ENCODE measurements around the gene CACNA1B. TPM values are rescaled to one million over a fixed set of nuclear protein-coding genes. Genes with fewer than 3 reads are reported as not detected.

The CACNA1B gene
- total RNA-seq, 4 donors from 2014 or later: 0.08 TPM; not detected in 2

DNA sequence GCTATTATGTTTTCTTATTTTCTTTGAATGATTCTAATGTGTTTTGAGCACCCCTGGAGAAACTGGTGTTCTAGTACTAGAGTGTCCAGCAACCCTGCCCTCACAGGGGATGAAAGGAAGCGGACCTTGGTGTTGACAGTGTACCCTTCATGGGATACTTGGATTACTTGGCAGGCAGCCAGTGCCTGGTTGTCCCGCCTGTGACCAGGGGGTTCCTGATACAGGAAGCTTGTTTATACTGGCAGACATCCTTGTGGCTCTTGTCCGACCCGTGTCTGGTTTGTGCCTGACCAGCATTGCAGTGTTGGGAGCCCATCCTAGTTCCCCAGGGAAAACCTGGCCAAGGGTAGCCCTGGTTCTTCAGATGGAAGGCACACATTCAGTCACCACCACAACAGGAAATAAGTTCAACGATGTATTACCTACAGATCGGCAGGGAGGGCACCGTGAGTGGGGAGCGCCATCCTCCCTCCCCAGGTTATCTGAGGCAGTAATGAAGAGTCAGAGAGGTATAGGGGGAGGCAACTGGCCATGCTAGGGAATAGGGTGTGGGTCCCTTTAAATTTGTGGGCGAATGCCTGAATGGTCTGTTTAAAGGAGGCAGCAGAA is 47.3 kb downstream of the CACNA1B start:
- H3K4me3 ChIP-seq: no peak overlapping the region
- no peak overlapping the region for H3K27ac ChIP-seq
- no peaks in the 10 kb centered on the region for H3K4me1 ChIP-seq
- DNase-seq (ENCODE audit: low spot score in 2 of 2): no peak
- TF ChIP-seq, protein P1, sequence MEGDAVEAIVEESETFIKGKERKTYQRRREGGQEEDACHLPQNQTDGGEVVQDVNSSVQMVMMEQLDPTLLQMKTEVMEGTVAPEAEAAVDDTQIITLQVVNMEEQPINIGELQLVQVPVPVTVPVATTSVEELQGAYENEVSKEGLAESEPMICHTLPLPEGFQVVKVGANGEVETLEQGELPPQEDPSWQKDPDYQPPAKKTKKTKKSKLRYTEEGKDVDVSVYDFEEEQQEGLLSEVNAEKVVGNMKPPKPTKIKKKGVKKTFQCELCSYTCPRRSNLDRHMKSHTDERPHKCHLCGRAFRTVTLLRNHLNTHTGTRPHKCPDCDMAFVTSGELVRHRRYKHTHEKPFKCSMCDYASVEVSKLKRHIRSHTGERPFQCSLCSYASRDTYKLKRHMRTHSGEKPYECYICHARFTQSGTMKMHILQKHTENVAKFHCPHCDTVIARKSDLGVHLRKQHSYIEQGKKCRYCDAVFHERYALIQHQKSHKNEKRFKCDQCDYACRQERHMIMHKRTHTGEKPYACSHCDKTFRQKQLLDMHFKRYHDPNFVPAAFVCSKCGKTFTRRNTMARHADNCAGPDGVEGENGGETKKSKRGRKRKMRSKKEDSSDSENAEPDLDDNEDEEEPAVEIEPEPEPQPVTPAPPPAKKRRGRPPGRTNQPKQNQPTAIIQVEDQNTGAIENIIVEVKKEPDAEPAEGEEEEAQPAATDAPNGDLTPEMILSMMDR (IDR thresholded peaks at IDR 0.05): no peak
- no peak for TF ChIP-seq POLR2AphosphoS5 (IDR thresholded peaks at IDR 0.05)
- no peak for TF ChIP-seq EP300 (IDR thresholded peaks at IDR 0.05)
- no peak for TF ChIP-seq POLR2A (IDR thresholded peaks at IDR 0.05)
- no peaks in the 10 kb centered on the region for H3K27me3 ChIP-seq
- no peaks in the 10 kb centered on the region for H3K9me3 ChIP-seq
- 76% methylated on average over 9 of the region's 9 CpGs for WGBS
- no peaks in the 10 kb centered on the region for H3K36me3 ChIP-seq

- Histone ChIP-seq H3K4me3 (no peak overlapping the region), H3K36me3 (no peaks in the 10 kb centered on the region), H3K9me3 (peaks cover 18% of the 10 kb centered on the region), H3K4me1 (no peaks in the 10 kb centered on the region), H3K27me3 (no peaks in the 10 kb centered on the region), H3K27ac (no peak overlapping the region)
- no peak for DNase-seq (ENCODE audit: low spot score in 2 of 2)
- no peak for TF ChIP-seq EP300 (IDR thresholded peaks at IDR 0.05)
- no peak for TF ChIP-seq POLR2AphosphoS5 (IDR thresholded peaks at IDR 0.05)
- TF ChIP-seq, protein P1 (IDR thresholded peaks at IDR 0.05): no peak
- TF ChIP-seq POLR2A (IDR thresholded peaks at IDR 0.05): no peak
- 88% methylated on average over 4 of the region's 5 CpGs for WGBS
Observed at GRCh38 chr9:137943655-137944054, 66.1 kb downstream of the CACNA1B start.

DNA sequence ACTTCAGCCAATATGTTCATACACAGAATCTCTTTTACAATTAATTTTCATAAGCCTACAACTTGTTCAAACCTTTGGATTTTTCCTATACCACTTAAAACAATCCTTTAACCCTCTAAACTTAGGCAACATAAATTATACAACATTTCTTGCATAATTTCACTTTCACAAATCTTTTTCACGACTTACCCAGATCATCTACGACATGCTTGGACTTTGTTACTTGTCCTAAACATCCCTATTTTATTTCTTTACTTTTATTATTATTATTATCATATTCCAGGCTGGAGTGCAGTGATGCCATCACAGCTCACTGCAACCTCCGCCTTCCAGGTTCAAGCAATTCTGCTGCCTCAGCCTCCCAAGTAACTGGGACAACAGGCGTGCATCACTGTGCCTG is 68.0 kb downstream of the CACNA1B start:
- TF ChIP-seq EP300 (IDR thresholded peaks at IDR 0.05) (no peak), POLR2A (IDR thresholded peaks at IDR 0.05) (no peak), POLR2AphosphoS5 (IDR thresholded peaks at IDR 0.05) (no peak)
- TF ChIP-seq, protein P1 (IDR thresholded peaks at IDR 0.05): no peak
- H3K4me3 ChIP-seq: no peak overlapping the region
- no peaks in the 10 kb centered on the region for H3K4me1 ChIP-seq
- H3K9me3 ChIP-seq: peaks cover 18% of the 10 kb centered on the region
- 88% methylated on average over 4 of the region's 4 CpGs for WGBS
- no peaks in the 10 kb centered on the region for H3K27me3 ChIP-seq
- no peak for DNase-seq (ENCODE audit: low spot score in 2 of 2)
- no peak overlapping the region for H3K27ac ChIP-seq
- H3K36me3 ChIP-seq: no peaks in the 10 kb centered on the region

DNA sequence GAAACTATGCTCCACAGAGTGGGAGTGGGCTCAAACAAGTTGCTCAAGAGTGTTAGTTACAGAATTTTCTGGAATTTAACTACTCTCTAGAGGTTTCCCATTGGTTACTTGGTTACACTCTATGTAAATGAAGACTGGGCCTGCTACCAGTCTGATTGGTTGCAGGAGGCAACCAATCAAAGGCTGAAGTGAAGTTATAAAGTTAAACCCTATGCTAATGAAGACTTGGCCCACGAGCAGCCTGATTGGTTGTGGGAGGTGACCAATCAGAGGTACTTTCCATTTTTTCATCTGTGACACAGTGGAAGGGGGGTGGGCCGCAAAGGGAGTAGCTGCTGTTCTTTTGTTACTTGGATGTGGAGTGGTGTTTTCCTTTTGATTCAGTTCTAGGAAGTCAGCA is 69.4 kb downstream of the CACNA1B start:
- TF ChIP-seq, protein P1 (IDR thresholded peaks at IDR 0.05): no peak
- TF ChIP-seq EP300 (IDR thresholded peaks at IDR 0.05) (no peak), POLR2A (IDR thresholded peaks at IDR 0.05) (no peak), POLR2AphosphoS5 (IDR thresholded peaks at IDR 0.05) (no peak)
- H3K9me3 ChIP-seq: peaks cover 18% of the 10 kb centered on the region
- H3K27ac ChIP-seq: no peak overlapping the region
- WGBS: 80% methylated on average over 2 of the region's 2 CpGs
- no peaks in the 10 kb centered on the region for H3K36me3 ChIP-seq
- no peak overlapping the region for H3K4me3 ChIP-seq
- no peak for DNase-seq (ENCODE audit: low spot score in 2 of 2)
- H3K27me3 ChIP-seq: no peaks in the 10 kb centered on the region
- H3K4me1 ChIP-seq: no peaks in the 10 kb centered on the region

GRCh38 chr9:137948642-137949041 is 71.1 kb downstream of the CACNA1B start:
- no peak for TF ChIP-seq POLR2AphosphoS5 (IDR thresholded peaks at IDR 0.05)
- TF ChIP-seq, protein P1 (IDR thresholded peaks at IDR 0.05): no peak
- TF ChIP-seq POLR2A (IDR thresholded peaks at IDR 0.05): no peak
- no peak for TF ChIP-seq EP300 (IDR thresholded peaks at IDR 0.05)
- 90% methylated on average over 2 of the region's 2 CpGs for WGBS

More at GRCh38 chr9:137948642-137949041, 71.1 kb downstream of the CACNA1B start:
- H3K27ac ChIP-seq: no peak overlapping the region
- H3K4me3 ChIP-seq: no peak overlapping the region
- no peak for DNase-seq (ENCODE audit: low spot score in 2 of 2)
- H3K36me3 ChIP-seq: no peaks in the 10 kb centered on the region
- peaks cover 16% of the 10 kb centered on the region for H3K9me3 ChIP-seq
- no peaks in the 10 kb centered on the region for H3K27me3 ChIP-seq
- no peaks in the 10 kb centered on the region for H3K4me1 ChIP-seq

Data from suprapubic skin (tissue), 4 donors.